ENCODE results near the gene NSDHL. TPM values are rescaled to one million over a fixed set of nuclear protein-coding genes. Genes with fewer than 3 reads are reported as not detected.

Gene NSDHL
- total RNA-seq, 2 donors from 2014 or later, result 11.6 to 13.8 TPM

DNA sequence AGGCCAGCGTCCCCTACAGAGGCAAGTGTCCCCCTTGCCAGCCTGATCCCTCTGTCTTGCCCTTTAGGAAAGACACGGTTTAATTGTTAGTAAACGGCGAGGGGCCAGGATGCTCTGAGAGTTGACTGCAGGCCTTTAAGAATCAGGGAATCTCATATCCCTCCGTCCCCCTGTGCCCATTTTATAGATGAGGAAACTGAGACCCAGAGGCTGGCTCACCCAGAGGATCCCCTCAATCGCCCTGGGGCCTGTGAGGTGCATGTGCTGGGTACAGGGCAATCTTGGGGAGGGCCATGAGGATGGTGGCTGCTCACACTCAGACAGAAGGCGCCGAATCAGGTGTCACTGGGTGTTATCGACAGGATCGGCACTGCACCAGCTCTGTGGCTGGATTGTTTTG, 67.6 kb downstream of the NSDHL start:
- Histone ChIP-seq H3K27ac (no peak overlapping the region), H3K9me3 (no peaks in the 10 kb centered on the region), H3K36me3 (no peaks in the 10 kb centered on the region), H3K4me1 (replicated peaks) (no peaks in the 10 kb centered on the region), H3K4me3 (peak overlapping the region; percentile 34 to 37), H3K27me3 (replicated peaks; ENCODE audit: insufficient read depth) (no peaks in the 10 kb centered on the region)
- intact Hi-C loops (cut with DNase I), result no loop called here
- WGBS, result 4% methylated on average over 4 of the region's 10 CpGs
- DNase-seq (ENCODE audit: low spot score), result no peak
- no peak for TF ChIP-seq POLR2A (IDR thresholded peaks at IDR 0.05)
- TF ChIP-seq, protein P1, sequence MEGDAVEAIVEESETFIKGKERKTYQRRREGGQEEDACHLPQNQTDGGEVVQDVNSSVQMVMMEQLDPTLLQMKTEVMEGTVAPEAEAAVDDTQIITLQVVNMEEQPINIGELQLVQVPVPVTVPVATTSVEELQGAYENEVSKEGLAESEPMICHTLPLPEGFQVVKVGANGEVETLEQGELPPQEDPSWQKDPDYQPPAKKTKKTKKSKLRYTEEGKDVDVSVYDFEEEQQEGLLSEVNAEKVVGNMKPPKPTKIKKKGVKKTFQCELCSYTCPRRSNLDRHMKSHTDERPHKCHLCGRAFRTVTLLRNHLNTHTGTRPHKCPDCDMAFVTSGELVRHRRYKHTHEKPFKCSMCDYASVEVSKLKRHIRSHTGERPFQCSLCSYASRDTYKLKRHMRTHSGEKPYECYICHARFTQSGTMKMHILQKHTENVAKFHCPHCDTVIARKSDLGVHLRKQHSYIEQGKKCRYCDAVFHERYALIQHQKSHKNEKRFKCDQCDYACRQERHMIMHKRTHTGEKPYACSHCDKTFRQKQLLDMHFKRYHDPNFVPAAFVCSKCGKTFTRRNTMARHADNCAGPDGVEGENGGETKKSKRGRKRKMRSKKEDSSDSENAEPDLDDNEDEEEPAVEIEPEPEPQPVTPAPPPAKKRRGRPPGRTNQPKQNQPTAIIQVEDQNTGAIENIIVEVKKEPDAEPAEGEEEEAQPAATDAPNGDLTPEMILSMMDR (IDR thresholded peaks at IDR 0.05), result no peak
- no peak for TF ChIP-seq POLR2AphosphoS5 (IDR thresholded peaks at IDR 0.05)

DNA sequence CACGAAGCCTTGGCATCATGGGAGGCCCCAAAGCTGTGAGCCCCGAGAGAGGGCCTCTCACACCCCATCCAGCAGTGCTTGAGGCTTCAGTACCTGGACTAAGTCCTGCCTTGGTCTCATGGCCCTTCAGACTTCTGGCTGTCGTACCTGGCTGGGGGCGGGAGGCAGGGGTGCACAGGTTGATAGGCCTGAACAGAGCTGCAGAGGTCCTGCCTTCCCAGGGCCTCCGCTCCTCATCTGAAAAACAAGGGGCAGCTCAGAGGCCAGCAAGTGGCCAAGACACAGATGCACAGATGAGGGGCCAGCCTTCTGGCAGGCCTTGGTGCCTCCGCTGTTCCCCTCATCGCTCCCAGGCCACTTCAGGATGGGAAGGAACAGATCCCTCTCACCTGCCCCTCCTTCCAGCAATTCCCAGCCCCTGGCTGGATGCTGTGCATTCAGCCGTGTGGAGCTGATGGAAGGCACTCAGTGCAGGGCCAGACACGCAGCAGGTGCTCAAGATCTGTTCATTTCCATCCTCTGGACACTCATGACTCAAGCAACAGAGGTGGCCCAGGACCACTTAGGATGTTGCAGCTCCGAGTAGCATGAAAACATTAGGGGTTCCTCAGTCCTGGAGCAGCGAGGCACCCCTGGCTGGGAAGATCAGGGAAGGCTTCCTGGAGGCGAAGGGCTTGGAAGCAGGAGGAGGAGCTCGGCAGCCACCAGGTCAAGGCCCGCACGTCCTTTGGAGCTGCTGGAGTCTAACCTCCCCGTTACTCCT, 68.4 kb downstream of the NSDHL start:
- TF ChIP-seq POLR2AphosphoS5 (IDR thresholded peaks at IDR 0.05), result no peak
- TF ChIP-seq, protein P1 (IDR thresholded peaks at IDR 0.05), result no peak
- TF ChIP-seq POLR2A (IDR thresholded peaks at IDR 0.05), result no peak
- intact Hi-C loops (cut with DNase I), result no loop called here
- H3K9me3 ChIP-seq, result no peaks in the 10 kb centered on the region
- no peak overlapping the region for H3K27ac ChIP-seq
- no peaks in the 10 kb centered on the region for H3K36me3 ChIP-seq
- no peaks in the 10 kb centered on the region for H3K27me3 ChIP-seq (replicated peaks; ENCODE audit: insufficient read depth)
- no peaks in the 10 kb centered on the region for H3K4me1 ChIP-seq (replicated peaks)
- no peak for DNase-seq (ENCODE audit: low spot score)
- WGBS, result 79% methylated on average over 12 of the region's 16 CpGs
- H3K4me3 ChIP-seq, result no peak overlapping the region

DNA sequence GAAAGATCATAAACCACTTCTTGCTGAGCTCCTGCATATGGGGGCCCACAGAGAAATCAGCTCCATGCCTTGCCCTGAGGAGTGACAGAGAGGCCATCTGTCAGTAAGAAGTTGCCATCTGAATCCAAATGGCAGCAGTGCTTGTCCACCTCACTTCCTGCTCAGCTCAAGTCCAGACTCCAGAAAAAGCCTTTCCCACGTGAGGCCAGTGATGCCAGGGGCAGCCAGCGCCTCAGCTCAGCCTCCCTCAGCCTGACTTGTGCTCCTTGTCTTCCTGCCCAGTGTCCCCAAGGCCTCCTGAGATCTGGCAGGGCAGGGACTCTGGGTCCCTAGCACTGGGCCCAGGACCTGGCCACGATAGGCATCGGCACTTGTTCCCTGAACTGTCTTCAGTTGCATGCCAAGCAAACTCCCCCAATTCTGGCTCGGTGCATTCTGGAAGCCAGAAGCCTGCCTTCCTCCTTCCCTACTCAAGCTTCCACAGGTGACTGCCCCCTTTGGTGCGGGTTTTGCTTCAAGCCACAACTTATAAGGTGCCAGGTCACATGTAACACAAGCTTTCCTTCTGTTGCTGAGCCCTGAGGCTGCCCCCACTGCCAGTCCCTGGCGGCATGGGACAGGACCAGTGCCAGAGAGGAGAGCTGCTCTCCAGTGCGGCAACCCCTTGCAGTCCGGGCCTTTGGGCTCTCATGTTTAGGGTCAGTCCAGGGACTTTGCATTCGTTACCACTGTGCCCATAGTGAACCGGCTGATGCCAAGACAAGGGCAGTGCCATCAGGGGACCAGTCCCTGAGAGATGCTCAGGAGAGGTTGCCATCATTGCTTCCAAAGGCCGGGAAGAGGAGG, 69.2 kb downstream of the NSDHL start:
- DNase-seq (ENCODE audit: low spot score), result no peak
- TF ChIP-seq POLR2AphosphoS5 (IDR thresholded peaks at IDR 0.05) (no peak), POLR2A (IDR thresholded peaks at IDR 0.05) (no peak)
- TF ChIP-seq, protein P1 (IDR thresholded peaks at IDR 0.05), result no peak
- no peak overlapping the region for H3K27ac ChIP-seq
- intact Hi-C loops (cut with DNase I), result no loop called here
- no peaks in the 10 kb centered on the region for H3K4me1 ChIP-seq (replicated peaks)
- no peaks in the 10 kb centered on the region for H3K27me3 ChIP-seq (replicated peaks; ENCODE audit: insufficient read depth)
- no peaks in the 10 kb centered on the region for H3K9me3 ChIP-seq
- H3K36me3 ChIP-seq, result no peaks in the 10 kb centered on the region
- WGBS, result 53% methylated on average over 8 of the region's 12 CpGs
- no peak overlapping the region for H3K4me3 ChIP-seq

DNA sequence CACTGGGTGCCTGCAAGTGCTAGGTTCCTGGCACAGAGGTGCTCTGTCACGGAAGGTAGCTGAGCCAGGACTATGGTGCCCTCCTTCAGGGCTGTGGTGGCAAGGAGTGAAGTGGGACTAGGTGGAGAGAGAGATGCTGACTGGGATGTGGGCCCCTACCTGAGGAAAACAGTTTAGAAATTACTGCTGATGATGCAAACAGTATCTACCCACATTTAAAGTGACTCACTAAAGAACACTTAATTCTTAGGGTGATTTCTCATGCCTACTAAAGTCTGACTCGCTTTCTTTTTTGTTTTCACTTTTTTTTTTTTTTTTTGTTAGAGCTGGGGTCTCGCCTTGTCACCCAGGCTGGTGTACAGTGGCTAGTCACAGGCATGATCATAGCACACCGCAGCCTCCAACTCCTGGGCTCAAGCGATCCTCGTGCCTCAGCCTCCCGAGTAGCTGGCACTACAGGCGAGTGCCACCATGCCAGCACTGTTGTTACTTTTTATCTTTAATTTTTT, 70.1 kb downstream of the NSDHL start:
- Histone ChIP-seq H3K4me1 (replicated peaks) (no peaks in the 10 kb centered on the region), H3K27ac (no peak overlapping the region), H3K27me3 (replicated peaks; ENCODE audit: insufficient read depth) (no peaks in the 10 kb centered on the region), H3K4me3 (no peak overlapping the region), H3K36me3 (no peaks in the 10 kb centered on the region), H3K9me3 (no peaks in the 10 kb centered on the region)
- TF ChIP-seq POLR2AphosphoS5 (IDR thresholded peaks at IDR 0.05), result no peak
- no peak for TF ChIP-seq POLR2A (IDR thresholded peaks at IDR 0.05)
- TF ChIP-seq, protein P1 (IDR thresholded peaks at IDR 0.05), result no peak
- whole genome bisulfite sequencing, result 94% methylated on average over 8 of the region's 8 CpGs
- DNase-seq (ENCODE audit: low spot score), result no peak
- intact Hi-C loops (cut with DNase I), result no loop called here

Data from prostate gland (tissue), 2 donors.